ENCODE measurements around the gene QSER1.
"Not testable (repeated sequence)": the region's sequence is repeated elsewhere in the genome, so short reads cannot be mapped to it uniquely, and the experiment has no call there.

Gene QSER1

GRCh38 chr11:32937283-32937682 is 44.7 kb downstream of the QSER1 start:
- not testable (repeated sequence) for DNase-seq

GRCh38 chr11:32939046-32939445 is 46.4 kb downstream of the QSER1 start:
- DNase-seq, result no peak

GRCh38 chr11:32939866-32940265 is 47.3 kb downstream of the QSER1 start:
- no peak for DNase-seq

GRCh38 chr11:32940865-32941264 is 48.3 kb downstream of the QSER1 start:
- DNase-seq, result no peak

GRCh38 chr11:32947978-32948377 is 55.4 kb downstream of the QSER1 start:
- no peak for DNase-seq

- DNase-seq, result no peak
Measured at GRCh38 chr11:32949739-32950138, 57.1 kb downstream of the QSER1 start.

GRCh38 chr11:32952421-32952820 is 59.8 kb downstream of the QSER1 start:
- no peak for DNase-seq

GRCh38 chr11:32953700-32954099 is 61.1 kb downstream of the QSER1 start:
- no peak for DNase-seq

GRCh38 chr11:32960553-32961164 is 68.0 kb downstream of the QSER1 start:
- DNase-seq, result no peak

GRCh38 chr11:32962016-32962415 is 69.4 kb downstream of the QSER1 start:
- no peak for DNase-seq

GRCh38 chr11:32963721-32964120 is 71.1 kb downstream of the QSER1 start:
- no peak for DNase-seq

- no peak for DNase-seq
Measured at GRCh38 chr11:32968541-32968940, 75.9 kb downstream of the QSER1 start.

- not testable (repeated sequence) for DNase-seq
Measured at GRCh38 chr11:32972233-32972632, 79.6 kb downstream of the QSER1 start.

GRCh38 chr11:32972781-32973180 is 80.2 kb downstream of the QSER1 start:
- DNase-seq, result no peak

- no peak for DNase-seq
Measured at GRCh38 chr11:32982626-32983025, 90.0 kb downstream of the QSER1 start.

GRCh38 chr11:32983506-32983905 is 90.9 kb downstream of the QSER1 start:
- no peak for DNase-seq

- no peak for DNase-seq
Measured at GRCh38 chr11:32985600-32985999, 93.0 kb downstream of the QSER1 start.

- no peak for DNase-seq
Measured at GRCh38 chr11:32987851-32988250, 95.2 kb downstream of the QSER1 start.

- no peak for DNase-seq
Measured at GRCh38 chr11:32990481-32990880, 97.9 kb downstream of the QSER1 start.

- no peak for DNase-seq
Measured at GRCh38 chr11:32991427-32991826, 98.8 kb downstream of the QSER1 start.

GRCh38 chr11:32991898-32992297 is 99.3 kb downstream of the QSER1 start:
- no peak for DNase-seq

GRCh38 chr11:33000181-33000580 is 107.6 kb downstream of the QSER1 start:
- DNase-seq, result no peak

GRCh38 chr11:33001281-33001680 is 108.7 kb downstream of the QSER1 start:
- DNase-seq, result no peak

GRCh38 chr11:33001751-33002542 is 109.3 kb downstream of the QSER1 start:
- no peak for DNase-seq

- DNase-seq, result no peak
Measured at GRCh38 chr11:33005175-33005574, 112.6 kb downstream of the QSER1 start.
